Uterus (tissue), 4 donors: ENCODE measurements around the gene PLEKHH1. TPM values are rescaled to one million over a fixed set of nuclear protein-coding genes. Genes with fewer than 3 reads are reported as not detected.

Experiments
- DNase-seq, 2 donors: peaks; one replicate each; pipeline ENCODE4 v3.0.0-alpha.2; 2019 to 2020
- H3K27ac ChIP-seq, 2 donors: fragments of 200-600 bp; sonication (generic); 1 replicate in 1 of 2; 2 replicates in 1 of 2; pipeline ENCODE4 v1.5.1; 2016 to 2018
- H3K27me3 ChIP-seq, 2 donors: fragments of 200-600 bp; sonication (generic); one replicate each; pipeline ENCODE4 v1.5.1; 2018 to 2019; ENCODE audit warnings: control low read depth in 1 of 2
- H3K36me3 ChIP-seq, 2 donors: fragments of 200-600 bp; sonication (generic); one replicate each; pipeline ENCODE4 v1.5.1; 2019; ENCODE audit warnings: control low read depth in 1 of 2
- H3K4me1 ChIP-seq, 2 donors: fragments of 200-600 bp; sonication (generic); one replicate each; pipeline ENCODE4 v1.5.1; 2018 to 2019; ENCODE audit warnings: control low read depth in 1 of 2
- H3K4me3 ChIP-seq, 2 donors: fragments of 200-600 bp; sonication (generic); 1 replicate in 1 of 2; 2 replicates in 1 of 2; pipeline ENCODE4 v1.5.1; 2018 to 2019; ENCODE audit warnings: mild to moderate bottlenecking in 1 of 2
- H3K9me3 ChIP-seq, 2 donors: fragments of 200-600 bp; sonication (generic); one replicate each; pipeline ENCODE4 v1.5.1; 2019; ENCODE audit warnings: control low read depth in 1 of 2
- POLR2A ChIP-seq, 2 donors: fragments of 450-650 bp; IDR thresholded peaks; one replicate each; pipeline ENCODE4 v1.6.1; 2016; ENCODE audit warnings: antibody characterized with exemption in 2 of 2, mild to moderate bottlenecking in 1 of 2, moderate library complexity in 1 of 2
- intact Hi-C: fragments of 100-400 bp; cut with DNase I; formaldehyde crosslinking; loops from one replicate; pipeline ENCODE4 v1.15.1; 2023; ENCODE audit warnings: low total_unique reads
- total RNA-seq, 4 donors: library from RNA; depleted of rRNA in 3 of 4; stranded (reverse); fragments of >200 nt in 3 of 4; gene quantifications; one replicate each; pipeline versions ENCODE4 v1.1.0 to v1.2.4, GENCODE V29; 2014 to 2023
- TF ChIP-seq, protein P1 (sequence below), 4 experiments: fragments of 200-600 bp in 2 of 4; fragments of 450-650 bp in 2 of 4; sonication (generic) in 2 of 4; IDR thresholded peaks; one replicate each; pipeline ENCODE4 v1.5.1; 2016 to 2019; ENCODE audit warnings: antibody characterized with exemption in 4 of 4, mild to moderate bottlenecking in 2 of 4, moderate library complexity in 1 of 4
- donor health status: DM: yes; HTN: yes; CAD: no.

Gene PLEKHH1
- total RNA-seq, 4 donors from 2014 or later = 0.29 to 8.0 (median 4.9) TPM

DNA sequence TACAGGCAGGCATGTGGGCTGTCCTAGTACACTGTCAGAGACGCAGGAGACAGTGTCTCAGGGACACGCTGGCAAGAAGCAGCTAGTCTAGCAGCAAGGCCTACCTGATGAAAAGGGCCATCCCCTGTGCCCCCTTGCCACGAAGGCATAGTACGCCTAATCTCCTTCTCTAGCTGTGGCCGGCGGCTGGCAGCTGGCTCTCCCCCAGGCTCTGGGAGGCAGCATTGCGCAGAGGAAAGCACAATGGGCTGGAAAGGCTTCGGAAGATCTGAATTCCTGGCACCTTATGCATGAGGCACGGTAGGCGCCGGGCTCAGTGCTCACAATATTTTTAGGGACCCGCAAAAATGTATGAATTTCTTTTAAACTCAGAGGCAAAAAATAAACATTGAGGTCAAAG lies 16.0 kb upstream of the PLEKHH1 start:
- intact Hi-C loops = no loop called here
- H3K36me3 ChIP-seq = no peaks in the 10 kb centered on the region
- H3K4me3 ChIP-seq = no peak overlapping the region
- H3K9me3 ChIP-seq = no peaks in the 10 kb centered on the region
- no peaks in the 10 kb centered on the region for H3K4me1 ChIP-seq
- no peak overlapping the region for H3K27ac ChIP-seq
- DNase-seq = no peak
- TF ChIP-seq POLR2A (IDR thresholded peaks at IDR 0.05) = no peak
- TF ChIP-seq, protein P1, sequence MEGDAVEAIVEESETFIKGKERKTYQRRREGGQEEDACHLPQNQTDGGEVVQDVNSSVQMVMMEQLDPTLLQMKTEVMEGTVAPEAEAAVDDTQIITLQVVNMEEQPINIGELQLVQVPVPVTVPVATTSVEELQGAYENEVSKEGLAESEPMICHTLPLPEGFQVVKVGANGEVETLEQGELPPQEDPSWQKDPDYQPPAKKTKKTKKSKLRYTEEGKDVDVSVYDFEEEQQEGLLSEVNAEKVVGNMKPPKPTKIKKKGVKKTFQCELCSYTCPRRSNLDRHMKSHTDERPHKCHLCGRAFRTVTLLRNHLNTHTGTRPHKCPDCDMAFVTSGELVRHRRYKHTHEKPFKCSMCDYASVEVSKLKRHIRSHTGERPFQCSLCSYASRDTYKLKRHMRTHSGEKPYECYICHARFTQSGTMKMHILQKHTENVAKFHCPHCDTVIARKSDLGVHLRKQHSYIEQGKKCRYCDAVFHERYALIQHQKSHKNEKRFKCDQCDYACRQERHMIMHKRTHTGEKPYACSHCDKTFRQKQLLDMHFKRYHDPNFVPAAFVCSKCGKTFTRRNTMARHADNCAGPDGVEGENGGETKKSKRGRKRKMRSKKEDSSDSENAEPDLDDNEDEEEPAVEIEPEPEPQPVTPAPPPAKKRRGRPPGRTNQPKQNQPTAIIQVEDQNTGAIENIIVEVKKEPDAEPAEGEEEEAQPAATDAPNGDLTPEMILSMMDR (IDR thresholded peaks at IDR 0.05) = no peak
- H3K27me3 ChIP-seq = no peaks in the 10 kb centered on the region

DNA sequence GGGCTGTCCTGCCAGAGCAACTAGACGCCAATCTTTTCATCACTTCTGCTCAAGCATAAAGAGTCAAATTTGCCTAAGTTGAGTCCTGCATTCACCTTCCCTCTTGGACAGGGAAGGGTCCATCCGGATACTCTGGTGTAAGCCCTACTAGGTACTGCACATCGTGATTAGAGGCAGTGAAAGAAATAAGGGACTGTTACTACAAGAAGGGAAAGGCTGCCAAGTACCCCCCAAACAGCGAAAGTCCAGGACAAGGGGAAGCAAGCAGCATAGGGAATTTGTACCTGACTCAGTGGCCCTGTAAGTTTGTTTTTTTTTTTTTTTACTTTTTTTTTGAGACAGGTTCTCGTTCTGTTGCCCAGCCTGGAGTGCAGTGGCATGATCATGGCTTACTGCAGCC lies 13.7 kb upstream of the PLEKHH1 start:
- Histone ChIP-seq H3K36me3 (no peaks in the 10 kb centered on the region), H3K4me1 (no peaks in the 10 kb centered on the region), H3K27ac (no peak overlapping the region), H3K4me3 (no peak overlapping the region), H3K27me3 (no peaks in the 10 kb centered on the region), H3K9me3 (no peaks in the 10 kb centered on the region)
- intact Hi-C loops = no loop called here
- DNase-seq = no peak
- TF ChIP-seq, protein P1 (IDR thresholded peaks at IDR 0.05) = no peak
- TF ChIP-seq POLR2A (IDR thresholded peaks at IDR 0.05) = no peak

DNA sequence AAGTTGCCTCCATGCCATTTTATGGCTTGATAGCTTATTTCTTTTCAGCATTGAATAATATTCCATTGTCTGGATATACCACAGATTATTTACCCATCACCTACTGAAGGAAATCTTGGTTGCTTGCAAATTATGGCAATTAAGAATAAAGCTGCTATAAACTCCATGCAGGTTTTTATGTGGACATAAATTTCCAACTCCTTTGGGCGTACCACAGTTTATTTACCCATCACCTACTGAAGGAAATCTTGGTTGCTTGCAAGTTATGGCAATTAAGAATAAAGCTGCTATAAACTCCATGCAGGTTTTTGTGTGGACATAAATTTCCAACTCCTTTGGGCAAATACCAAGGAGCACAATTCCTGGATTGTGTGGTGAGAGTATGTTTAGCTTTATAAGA lies 12.6 kb upstream of the PLEKHH1 start:
- peaks cover 0 to 4% of the 10 kb centered on the region in 2 donors for H3K27me3 ChIP-seq
- intact Hi-C loops = no loop called here
- H3K4me1 ChIP-seq = no peaks in the 10 kb centered on the region
- no peaks in the 10 kb centered on the region for H3K9me3 ChIP-seq
- no peak for TF ChIP-seq POLR2A (IDR thresholded peaks at IDR 0.05)
- TF ChIP-seq, protein P1 (IDR thresholded peaks at IDR 0.05) = no peak
- no peak for DNase-seq
- no peaks in the 10 kb centered on the region for H3K36me3 ChIP-seq
- no peak overlapping the region for H3K27ac ChIP-seq
- no peak overlapping the region for H3K4me3 ChIP-seq

DNA sequence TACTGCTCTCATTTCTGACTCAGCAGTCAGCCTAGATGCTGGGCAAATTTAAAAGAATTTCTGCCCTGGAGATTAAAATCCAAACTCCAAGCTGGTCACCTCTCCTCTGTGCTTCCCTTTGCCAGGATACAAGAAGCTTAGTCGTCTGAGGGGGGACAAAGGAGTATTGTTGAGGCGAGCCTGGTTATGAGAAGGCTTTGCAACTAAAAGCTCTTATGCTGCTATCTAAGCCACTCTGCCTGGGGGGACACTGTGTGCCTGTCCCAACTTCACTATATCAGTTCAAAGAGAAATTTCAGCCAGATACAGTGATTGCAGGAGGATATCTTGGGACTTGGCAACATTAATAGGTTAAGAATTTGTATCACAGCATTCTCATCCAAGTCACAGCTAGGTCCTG lies 10.8 kb upstream of the PLEKHH1 start:
- no peak overlapping the region for H3K4me3 ChIP-seq
- peaks cover 0 to 4% of the 10 kb centered on the region in 2 donors for H3K27me3 ChIP-seq
- no peaks in the 10 kb centered on the region for H3K36me3 ChIP-seq
- intact Hi-C loops = no loop called here
- H3K4me1 ChIP-seq = no peaks in the 10 kb centered on the region
- no peaks in the 10 kb centered on the region for H3K9me3 ChIP-seq
- no peak for DNase-seq
- TF ChIP-seq, protein P1 (IDR thresholded peaks at IDR 0.05) = no peak
- no peak for TF ChIP-seq POLR2A (IDR thresholded peaks at IDR 0.05)
- no peak overlapping the region for H3K27ac ChIP-seq

DNA sequence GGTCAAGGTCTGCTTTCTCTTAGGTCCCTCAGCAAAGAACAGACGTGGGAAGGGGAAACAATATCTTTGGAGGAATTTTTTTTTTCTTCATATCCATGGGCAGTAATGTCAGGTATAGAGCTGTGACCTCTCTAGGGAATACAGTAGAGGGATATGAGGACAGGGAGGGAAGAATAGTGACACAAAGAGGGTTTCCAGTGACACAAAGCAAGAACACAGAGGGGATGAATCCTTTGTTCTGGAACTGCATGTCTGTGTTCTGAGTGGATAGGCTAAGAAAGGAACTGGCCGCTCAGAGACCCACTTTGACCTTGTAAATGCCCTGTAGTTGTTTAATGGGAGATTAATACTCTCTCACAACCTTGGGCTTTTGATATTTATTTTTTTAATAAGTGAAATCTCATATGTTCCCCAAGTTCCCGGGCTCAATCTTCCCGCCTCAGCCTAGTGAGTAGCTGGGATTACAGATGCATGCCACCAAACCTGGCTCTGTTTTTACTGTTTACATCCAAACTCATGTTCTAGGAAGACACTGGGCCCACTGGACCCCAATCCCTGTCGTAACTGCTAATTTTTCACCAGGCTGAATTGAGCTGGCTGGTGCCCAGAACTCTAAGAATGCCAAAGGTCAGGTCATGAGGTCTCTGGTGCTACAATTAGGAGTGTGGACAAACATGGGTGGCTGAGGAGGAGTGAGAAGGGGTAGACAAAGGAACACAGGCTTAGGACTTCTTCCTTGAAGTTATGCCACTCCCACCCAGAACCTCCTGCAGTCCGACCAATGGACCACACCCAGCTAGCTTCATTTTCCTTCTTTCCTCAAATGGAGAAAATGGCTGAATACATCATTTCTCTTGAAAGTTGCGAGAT lies 9.1 kb upstream of the PLEKHH1 start:
- Histone ChIP-seq H3K27me3 (peaks cover 0 to 4% of the 10 kb centered on the region in 2 donors), H3K4me1 (no peaks in the 10 kb centered on the region), H3K27ac (no peak overlapping the region), H3K36me3 (no peaks in the 10 kb centered on the region), H3K4me3 (no peak overlapping the region), H3K9me3 (no peaks in the 10 kb centered on the region)
- DNase-seq = no peak
- intact Hi-C loops = no loop called here
- TF ChIP-seq POLR2A (IDR thresholded peaks at IDR 0.05) = no peak
- TF ChIP-seq, protein P1 (IDR thresholded peaks at IDR 0.05) = no peak
